HepG2 (cell line): ENCODE measurements around the gene ALG11. TPM values are rescaled to one million over a fixed set of nuclear protein-coding genes. Genes with fewer than 3 reads are reported as not detected.
A peak's percentile ranks its signal among the peaks of the same experiment; 100 is the strongest.

Experiments
- EED ChIP-seq: sonication (generic); formaldehyde crosslinking; IDR thresholded peaks from 2 replicates; pipeline ENCODE4 v1.5.0; 2020; ENCODE audit warnings: mild to moderate bottlenecking, missing genetic modification reagents
- ELF3 ChIP-seq: IDR thresholded peaks from 2 replicates; pipeline ENCODE4 v1.6.1; 2016; ENCODE audit warnings: missing genetic modification reagents, missing compliant biosample characterization
- GTF2F1 ChIP-seq: fragments of 150-350 bp; IDR thresholded peaks from 2 replicates; pipeline ENCODE4 v1.6.1; 2014; ENCODE audit warnings: low read length
- PCBP1 ChIP-seq: fragments of 200-400 bp; formaldehyde crosslinking; IDR thresholded peaks from 2 replicates; pipeline ENCODE4 v1.6.1; 2017; ENCODE audit warnings: mild to moderate bottlenecking, low read depth, low read length, borderline replicate concordance
- SMAD1 ChIP-seq: sonication (generic); formaldehyde crosslinking; IDR thresholded peaks from 2 replicates; pipeline ENCODE4 v1.4.0; 2020; ENCODE audit warnings: missing genetic modification reagents, low read depth, mild to moderate bottlenecking, borderline replicate concordance
- TP53 ChIP-seq: sonication (generic); formaldehyde crosslinking; conservative IDR thresholded peaks from 2 replicates; pipeline ENCODE4 v1.4.0; 2020; ENCODE audit warnings: missing genetic modification reagents
- XBP1 ChIP-seq: sonication (generic); formaldehyde crosslinking; IDR thresholded peaks from 2 replicates; pipeline ENCODE4 v1.5.0; 2020; ENCODE audit warnings: missing genetic modification reagents
- ZC3H4 ChIP-seq: sonication (generic); formaldehyde crosslinking; IDR thresholded peaks from 2 replicates; pipeline ENCODE4 v1.4.0; 2020; ENCODE audit warnings: missing genetic modification reagents, borderline replicate concordance
- ZKSCAN5 ChIP-seq: sonication (generic); formaldehyde crosslinking; IDR thresholded peaks from 2 replicates; pipeline ENCODE4 v1.5.1; 2020; ENCODE audit warnings: mild to moderate bottlenecking, missing genetic modification reagents
- ZNF33B ChIP-seq: sonication (generic); formaldehyde crosslinking; IDR thresholded peaks from 2 replicates; pipeline ENCODE4 v1.5.1; 2020; ENCODE audit warnings: mild to moderate bottlenecking, missing genetic modification reagents
- ZNF75D ChIP-seq: sonication (generic); formaldehyde crosslinking; IDR thresholded peaks from 2 replicates; pipeline ENCODE4 v1.8.1; 2023; ENCODE audit warnings: missing genetic modification reagents, mild to moderate bottlenecking, borderline replicate concordance
- polyA plus RNA-seq, 8 experiments: library from polyadenylated mRNA; depleted of rRNA in 3 of 8; stranded (reverse) in 7 of 8; unstranded in 1 of 8; fragments of >200 nt; fragmentation: Illumina TruSeq in 4 of 8; extraction: Trizol in 4 of 8; gene quantifications; 2 replicates each; pipeline versions ENCODE4 v1.2.1 to v1.2.3, GENCODE V29; 2011 to 2016; ENCODE audit warnings: low read depth in 4 of 8, missing spikeins in 1 of 8, mixed read lengths in 1 of 8; ENCODE audit not compliant: insufficient read depth in 1 of 8
- total RNA-seq, 5 experiments: library from RNA; depleted of rRNA; stranded (reverse); fragments of >200 nt; fragmentation: Illumina TruSeq; extraction: Trizol; gene quantifications; 2 replicates each; pipeline ENCODE4 v1.2.3, GENCODE V29; 2016; ENCODE audit warnings: low read depth in 1 of 5
- TF ChIP-seq, protein P1 (sequence below): sonication (generic); formaldehyde crosslinking; IDR thresholded peaks from 2 replicates; pipeline ENCODE4 v1.4.0; 2020; ENCODE audit warnings: mild to moderate bottlenecking, missing genetic modification reagents, borderline replicate concordance
- TF ChIP-seq, protein P2 (sequence below): sonication (generic); formaldehyde crosslinking; IDR thresholded peaks from 2 replicates; pipeline ENCODE4 v1.4.0; 2020; ENCODE audit warnings: missing genetic modification reagents
- TF ChIP-seq, protein P3 (sequence below): sonication (generic); formaldehyde crosslinking; IDR thresholded peaks from 2 replicates; pipeline ENCODE4 v1.8.0; 2022; ENCODE audit warnings: mild to moderate bottlenecking, missing genetic modification reagents; ENCODE audit not compliant: insufficient replicate concordance

The ALG11 gene
- total and polyA plus RNA-seq, 2 of the 13 experiments (the other 11 are each of a cell fraction or from before 2014, with no cell fraction given): 14.7 to 27.9 TPM

DNA sequence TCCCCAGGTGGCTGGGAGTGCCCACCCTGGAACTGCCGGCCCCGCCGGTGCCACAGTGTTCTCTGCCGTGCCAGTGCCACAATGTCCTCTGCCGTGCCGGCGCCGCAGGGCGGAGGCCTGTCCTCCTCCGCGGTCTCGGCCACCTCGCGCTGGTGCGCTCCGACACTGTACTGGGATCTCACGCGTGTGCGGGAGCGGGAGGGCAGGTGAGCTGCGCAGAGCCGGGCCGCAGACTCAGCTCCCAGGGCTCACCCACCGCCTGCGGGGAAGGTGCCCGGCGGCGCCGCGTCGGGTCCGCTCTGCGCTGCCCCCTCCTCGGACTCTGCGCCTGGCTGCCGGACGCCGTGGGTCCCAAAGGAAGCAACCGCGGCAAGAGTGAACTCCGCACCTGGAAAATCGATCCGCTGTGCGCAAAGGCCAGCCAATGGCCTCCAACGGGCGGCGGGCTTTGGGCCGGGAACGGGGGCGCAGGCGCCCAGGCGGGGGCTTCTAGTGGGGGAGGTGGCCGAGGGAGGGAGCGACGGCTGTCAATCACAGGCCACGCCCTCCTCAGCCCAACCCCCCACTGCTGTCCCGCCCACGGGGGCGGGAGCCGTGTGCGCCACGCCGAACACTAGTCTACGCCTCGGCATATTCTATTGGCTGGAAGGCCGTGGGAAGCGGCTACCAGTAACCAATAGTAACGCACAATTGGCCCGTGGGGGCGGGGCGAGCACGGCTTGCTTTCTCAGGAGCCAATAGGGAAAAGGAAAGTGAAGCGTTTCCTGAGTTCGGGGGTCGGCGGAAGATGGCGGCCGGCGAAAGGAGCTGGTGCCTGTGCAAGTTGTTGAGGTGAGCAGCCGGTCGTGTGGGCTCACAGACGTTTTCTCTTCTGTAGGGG lies at the start of gene ALG11 (continued):
- TF ChIP-seq, protein P1, sequence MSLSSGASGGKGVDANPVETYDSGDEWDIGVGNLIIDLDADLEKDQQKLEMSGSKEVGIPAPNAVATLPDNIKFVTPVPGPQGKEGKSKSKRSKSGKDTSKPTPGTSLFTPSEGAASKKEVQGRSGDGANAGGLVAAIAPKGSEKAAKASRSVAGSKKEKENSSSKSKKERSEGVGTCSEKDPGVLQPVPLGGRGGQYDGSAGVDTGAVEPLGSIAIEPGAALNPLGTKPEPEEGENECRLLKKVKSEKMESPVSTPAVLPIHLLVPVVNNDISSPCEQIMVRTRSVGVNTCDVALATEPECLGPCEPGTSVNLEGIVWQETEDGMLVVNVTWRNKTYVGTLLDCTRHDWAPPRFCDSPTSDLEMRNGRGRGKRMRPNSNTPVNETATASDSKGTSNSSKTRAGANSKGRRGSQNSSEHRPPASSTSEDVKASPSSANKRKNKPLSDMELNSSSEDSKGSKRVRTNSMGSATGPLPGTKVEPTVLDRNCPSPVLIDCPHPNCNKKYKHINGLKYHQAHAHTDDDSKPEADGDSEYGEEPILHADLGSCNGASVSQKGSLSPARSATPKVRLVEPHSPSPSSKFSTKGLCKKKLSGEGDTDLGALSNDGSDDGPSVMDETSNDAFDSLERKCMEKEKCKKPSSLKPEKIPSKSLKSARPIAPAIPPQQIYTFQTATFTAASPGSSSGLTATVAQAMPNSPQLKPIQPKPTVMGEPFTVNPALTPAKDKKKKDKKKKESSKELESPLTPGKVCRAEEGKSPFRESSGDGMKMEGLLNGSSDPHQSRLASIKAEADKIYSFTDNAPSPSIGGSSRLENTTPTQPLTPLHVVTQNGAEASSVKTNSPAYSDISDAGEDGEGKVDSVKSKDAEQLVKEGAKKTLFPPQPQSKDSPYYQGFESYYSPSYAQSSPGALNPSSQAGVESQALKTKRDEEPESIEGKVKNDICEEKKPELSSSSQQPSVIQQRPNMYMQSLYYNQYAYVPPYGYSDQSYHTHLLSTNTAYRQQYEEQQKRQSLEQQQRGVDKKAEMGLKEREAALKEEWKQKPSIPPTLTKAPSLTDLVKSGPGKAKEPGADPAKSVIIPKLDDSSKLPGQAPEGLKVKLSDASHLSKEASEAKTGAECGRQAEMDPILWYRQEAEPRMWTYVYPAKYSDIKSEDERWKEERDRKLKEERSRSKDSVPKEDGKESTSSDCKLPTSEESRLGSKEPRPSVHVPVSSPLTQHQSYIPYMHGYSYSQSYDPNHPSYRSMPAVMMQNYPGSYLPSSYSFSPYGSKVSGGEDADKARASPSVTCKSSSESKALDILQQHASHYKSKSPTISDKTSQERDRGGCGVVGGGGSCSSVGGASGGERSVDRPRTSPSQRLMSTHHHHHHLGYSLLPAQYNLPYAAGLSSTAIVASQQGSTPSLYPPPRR (CRISPR knock-in tag): peak; percentile 96
- TF ChIP-seq XBP1 (CRISPR knock-in tag) (no peak), TP53 (CRISPR knock-in tag) (no peak), EED (peak; percentile 84; the same call in 1 of the 2 replicates), GTF2F1 (peak; percentile 57; the same call in 1 of the 2 replicates), ZC3H4 (CRISPR knock-in tag) (no peak), ZNF75D (CRISPR knock-in tag) (no peak), ZKSCAN5 (no peak), PCBP1 (no peak; the same call in 1 of the 2 replicates), ZNF33B (peak; percentile 78), SMAD1 (CRISPR knock-in tag) (peak; percentile 51; the same call in 1 of the 2 replicates), ELF3 (peak; percentile 90)
- TF ChIP-seq, protein P2, sequence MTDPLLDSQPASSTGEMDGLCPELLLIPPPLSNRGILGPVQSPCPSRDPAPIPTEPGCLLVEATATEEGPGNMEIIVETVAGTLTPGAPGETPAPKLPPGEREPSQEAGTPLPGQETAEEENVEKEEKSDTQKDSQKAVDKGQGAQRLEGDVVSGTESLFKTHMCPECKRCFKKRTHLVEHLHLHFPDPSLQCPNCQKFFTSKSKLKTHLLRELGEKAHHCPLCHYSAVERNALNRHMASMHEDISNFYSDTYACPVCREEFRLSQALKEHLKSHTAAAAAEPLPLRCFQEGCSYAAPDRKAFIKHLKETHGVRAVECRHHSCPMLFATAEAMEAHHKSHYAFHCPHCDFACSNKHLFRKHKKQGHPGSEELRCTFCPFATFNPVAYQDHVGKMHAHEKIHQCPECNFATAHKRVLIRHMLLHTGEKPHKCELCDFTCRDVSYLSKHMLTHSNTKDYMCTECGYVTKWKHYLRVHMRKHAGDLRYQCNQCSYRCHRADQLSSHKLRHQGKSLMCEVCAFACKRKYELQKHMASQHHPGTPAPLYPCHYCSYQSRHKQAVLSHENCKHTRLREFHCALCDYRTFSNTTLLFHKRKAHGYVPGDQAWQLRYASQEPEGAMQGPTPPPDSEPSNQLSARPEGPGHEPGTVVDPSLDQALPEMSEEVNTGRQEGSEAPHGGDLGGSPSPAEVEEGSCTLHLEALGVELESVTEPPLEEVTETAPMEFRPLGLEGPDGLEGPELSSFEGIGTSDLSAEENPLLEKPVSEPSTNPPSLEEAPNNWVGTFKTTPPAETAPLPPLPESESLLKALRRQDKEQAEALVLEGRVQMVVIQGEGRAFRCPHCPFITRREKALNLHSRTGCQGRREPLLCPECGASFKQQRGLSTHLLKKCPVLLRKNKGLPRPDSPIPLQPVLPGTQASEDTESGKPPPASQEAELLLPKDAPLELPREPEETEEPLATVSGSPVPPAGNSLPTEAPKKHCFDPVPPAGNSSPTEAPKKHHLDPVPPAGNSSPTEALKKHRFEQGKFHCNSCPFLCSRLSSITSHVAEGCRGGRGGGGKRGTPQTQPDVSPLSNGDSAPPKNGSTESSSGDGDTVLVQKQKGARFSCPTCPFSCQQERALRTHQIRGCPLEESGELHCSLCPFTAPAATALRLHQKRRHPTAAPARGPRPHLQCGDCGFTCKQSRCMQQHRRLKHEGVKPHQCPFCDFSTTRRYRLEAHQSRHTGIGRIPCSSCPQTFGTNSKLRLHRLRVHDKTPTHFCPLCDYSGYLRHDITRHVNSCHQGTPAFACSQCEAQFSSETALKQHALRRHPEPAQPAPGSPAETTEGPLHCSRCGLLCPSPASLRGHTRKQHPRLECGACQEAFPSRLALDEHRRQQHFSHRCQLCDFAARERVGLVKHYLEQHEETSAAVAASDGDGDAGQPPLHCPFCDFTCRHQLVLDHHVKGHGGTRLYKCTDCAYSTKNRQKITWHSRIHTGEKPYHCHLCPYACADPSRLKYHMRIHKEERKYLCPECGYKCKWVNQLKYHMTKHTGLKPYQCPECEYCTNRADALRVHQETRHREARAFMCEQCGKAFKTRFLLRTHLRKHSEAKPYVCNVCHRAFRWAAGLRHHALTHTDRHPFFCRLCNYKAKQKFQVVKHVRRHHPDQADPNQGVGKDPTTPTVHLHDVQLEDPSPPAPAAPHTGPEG (CRISPR knock-in tag): no peak
- TF ChIP-seq, protein P3, sequence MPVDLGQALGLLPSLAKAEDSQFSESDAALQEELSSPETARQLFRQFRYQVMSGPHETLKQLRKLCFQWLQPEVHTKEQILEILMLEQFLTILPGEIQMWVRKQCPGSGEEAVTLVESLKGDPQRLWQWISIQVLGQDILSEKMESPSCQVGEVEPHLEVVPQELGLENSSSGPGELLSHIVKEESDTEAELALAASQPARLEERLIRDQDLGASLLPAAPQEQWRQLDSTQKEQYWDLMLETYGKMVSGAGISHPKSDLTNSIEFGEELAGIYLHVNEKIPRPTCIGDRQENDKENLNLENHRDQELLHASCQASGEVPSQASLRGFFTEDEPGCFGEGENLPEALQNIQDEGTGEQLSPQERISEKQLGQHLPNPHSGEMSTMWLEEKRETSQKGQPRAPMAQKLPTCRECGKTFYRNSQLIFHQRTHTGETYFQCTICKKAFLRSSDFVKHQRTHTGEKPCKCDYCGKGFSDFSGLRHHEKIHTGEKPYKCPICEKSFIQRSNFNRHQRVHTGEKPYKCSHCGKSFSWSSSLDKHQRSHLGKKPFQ: peak; percentile 78
